AG04449 (cell line): ENCODE measurements around the gene TSGA10.
"Not testable (repeated sequence)": the region's sequence is repeated elsewhere in the genome, so short reads cannot be mapped to it uniquely, and the experiment has no call there.

ENCODE experiments used
- CTCF ChIA-PET: fragments of 350-600 bp; formaldehyde crosslinking; extraction: SDS; loops from one replicate; lab custom pipeline; 2021; ENCODE audit warnings: antibody characterized with exemption; lab: Yijun Ruan, JAX
- POLR2A ChIA-PET: fragments of 400-600, 350-600 bp; formaldehyde crosslinking; extraction: SDS; loops from one replicate; lab custom pipeline; 2020; ENCODE audit warnings: antibody characterized with exemption, inconsistent platforms; lab: Yijun Ruan, JAX
- DNase-seq: peaks from one replicate; pipeline ENCODE4 v3.0.0-alpha.2; 2010; ENCODE audit warnings: low read depth, low spot score
- H3K4me3 ChIP-seq: 2 replicates; pipeline ENCODE4 v1.5.1; 2011; ENCODE audit warnings: low read depth, mild to moderate bottlenecking, control low read depth, low read length
- TF ChIP-seq, protein P1 (sequence below): IDR thresholded peaks from one replicate; pipeline ENCODE4 v1.5.1; 2011; ENCODE audit warnings: mild to moderate bottlenecking, moderate library complexity, low read length, control low read depth, inconsistent platforms; ENCODE audit not compliant: insufficient read depth; ENCODE audit errors: missing control alignments

The TSGA10 gene, protein sequence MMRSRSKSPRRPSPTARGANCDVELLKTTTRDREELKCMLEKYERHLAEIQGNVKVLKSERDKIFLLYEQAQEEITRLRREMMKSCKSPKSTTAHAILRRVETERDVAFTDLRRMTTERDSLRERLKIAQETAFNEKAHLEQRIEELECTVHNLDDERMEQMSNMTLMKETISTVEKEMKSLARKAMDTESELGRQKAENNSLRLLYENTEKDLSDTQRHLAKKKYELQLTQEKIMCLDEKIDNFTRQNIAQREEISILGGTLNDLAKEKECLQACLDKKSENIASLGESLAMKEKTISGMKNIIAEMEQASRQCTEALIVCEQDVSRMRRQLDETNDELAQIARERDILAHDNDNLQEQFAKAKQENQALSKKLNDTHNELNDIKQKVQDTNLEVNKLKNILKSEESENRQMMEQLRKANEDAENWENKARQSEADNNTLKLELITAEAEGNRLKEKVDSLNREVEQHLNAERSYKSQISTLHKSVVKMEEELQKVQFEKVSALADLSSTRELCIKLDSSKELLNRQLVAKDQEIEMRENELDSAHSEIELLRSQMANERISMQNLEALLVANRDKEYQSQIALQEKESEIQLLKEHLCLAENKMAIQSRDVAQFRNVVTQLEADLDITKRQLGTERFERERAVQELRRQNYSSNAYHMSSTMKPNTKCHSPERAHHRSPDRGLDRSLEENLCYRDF

DNA sequence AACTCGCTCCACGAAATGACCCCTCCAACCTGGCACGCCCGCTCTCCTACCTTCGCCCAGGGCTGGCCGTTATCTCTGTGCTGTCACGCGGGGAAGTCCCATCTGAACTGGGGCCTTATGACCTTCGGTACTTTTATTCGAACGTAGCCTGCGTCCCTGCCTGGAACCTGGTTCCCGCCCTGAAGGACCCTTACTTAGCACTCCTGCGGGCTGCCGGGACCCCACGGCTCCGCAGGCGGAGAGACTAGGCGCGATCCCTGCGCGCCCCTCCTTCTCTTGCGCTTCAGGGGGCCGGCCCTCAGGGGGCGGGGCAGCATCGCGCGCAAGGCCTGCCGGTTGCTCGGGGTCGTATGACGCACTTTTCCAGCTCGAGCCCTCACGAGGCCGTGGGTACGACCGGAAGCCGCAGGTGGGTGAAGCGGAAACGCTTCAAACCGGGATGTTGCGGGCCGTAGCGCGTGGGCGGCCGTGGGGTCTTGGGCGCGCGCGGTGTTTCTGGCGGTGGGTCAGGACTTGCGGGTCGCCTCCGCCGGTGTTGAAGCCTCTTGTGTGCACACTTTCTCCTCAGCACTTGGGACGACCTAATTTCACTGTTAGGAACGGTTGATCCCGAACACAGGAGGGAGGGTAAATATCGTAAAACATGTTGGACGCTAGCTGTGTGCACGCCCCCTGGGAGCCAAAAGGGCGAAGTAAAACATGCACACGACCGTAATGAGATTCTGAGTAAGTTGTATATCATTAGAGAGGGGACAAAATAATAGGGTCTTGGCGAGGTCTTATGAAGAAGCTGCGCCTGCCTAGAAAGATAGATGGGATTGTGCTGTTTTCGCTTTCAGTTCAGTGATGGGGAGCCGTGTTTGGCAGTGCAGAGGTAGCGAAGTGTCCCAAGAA is at the start of gene TSGA10, which contains the start of gene LIPT1:
TSGA10 (minus strand) TSS at position 300 of the 894 bp plus-strand sequence. CDS start 45,503 bp downstream, outside the sequence.
LIPT1 (plus strand) TSS at position 325 of the 894 bp plus-strand sequence. CDS start 6,991 bp downstream, outside the sequence.
- TF ChIP-seq, protein P1, sequence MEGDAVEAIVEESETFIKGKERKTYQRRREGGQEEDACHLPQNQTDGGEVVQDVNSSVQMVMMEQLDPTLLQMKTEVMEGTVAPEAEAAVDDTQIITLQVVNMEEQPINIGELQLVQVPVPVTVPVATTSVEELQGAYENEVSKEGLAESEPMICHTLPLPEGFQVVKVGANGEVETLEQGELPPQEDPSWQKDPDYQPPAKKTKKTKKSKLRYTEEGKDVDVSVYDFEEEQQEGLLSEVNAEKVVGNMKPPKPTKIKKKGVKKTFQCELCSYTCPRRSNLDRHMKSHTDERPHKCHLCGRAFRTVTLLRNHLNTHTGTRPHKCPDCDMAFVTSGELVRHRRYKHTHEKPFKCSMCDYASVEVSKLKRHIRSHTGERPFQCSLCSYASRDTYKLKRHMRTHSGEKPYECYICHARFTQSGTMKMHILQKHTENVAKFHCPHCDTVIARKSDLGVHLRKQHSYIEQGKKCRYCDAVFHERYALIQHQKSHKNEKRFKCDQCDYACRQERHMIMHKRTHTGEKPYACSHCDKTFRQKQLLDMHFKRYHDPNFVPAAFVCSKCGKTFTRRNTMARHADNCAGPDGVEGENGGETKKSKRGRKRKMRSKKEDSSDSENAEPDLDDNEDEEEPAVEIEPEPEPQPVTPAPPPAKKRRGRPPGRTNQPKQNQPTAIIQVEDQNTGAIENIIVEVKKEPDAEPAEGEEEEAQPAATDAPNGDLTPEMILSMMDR = peak; percentile 9
- peak; percentile 29 for DNase-seq
- POLR2A ChIA-PET = interaction anchor here (1.3 kb wide), 1 partner anchor 12 kb away, joined by 3 read pairs; no protein-coding TSS in a partner anchor
- CTCF ChIA-PET = interaction anchor here (0.8 to 1.4 kb wide), 3 partner anchors 25 to 506 kb away, joined by 3 to 4 read pairs (median 3); partner anchors contain the start of gene EIF5B
- H3K4me3 ChIP-seq = peak within 1 kb of the TSS; percentile 84

DNA sequence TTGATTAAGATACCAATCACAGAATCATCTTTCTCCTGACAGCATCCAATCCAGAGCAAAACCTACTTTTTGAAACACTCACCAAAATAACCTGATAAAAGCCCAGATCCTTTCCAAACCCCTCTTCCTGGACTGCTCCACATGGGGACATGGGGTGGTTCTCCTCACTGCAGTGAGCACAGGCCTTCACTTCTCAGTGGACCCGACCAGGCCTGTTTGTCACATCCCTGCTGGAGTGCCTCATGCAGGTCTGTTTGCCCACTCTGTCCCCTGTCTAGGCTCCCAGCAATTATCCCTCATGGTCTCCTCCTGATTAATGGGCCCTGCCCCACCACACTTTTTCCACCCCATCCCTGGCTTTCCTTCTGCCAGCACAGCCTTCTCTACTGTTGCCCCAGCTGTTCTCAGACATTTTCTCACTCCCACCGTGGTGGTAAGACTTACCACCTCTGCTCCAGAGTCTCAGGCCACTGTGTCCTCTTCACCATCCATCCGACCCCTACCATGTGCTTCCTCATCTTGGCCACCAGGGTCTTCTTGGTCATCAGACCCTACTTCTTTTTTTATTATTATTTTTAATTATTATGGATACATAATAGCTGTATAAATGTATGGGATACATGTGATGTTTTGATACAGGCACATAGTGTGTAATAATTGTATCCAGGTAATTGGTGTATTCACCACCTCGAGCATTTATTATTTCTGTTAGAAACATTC is 47.4 kb upstream of the TSGA10 start:
- ChIA-PET CTCF (interaction anchor here (1.2 kb wide), 1 partner anchor 18 kb away, joined by 3 read pairs; no protein-coding TSS in a partner anchor), POLR2A (no interaction called here)
- no peak for DNase-seq
- TF ChIP-seq, protein P1 = no peak
- no peak overlapping the region for H3K4me3 ChIP-seq

DNA sequence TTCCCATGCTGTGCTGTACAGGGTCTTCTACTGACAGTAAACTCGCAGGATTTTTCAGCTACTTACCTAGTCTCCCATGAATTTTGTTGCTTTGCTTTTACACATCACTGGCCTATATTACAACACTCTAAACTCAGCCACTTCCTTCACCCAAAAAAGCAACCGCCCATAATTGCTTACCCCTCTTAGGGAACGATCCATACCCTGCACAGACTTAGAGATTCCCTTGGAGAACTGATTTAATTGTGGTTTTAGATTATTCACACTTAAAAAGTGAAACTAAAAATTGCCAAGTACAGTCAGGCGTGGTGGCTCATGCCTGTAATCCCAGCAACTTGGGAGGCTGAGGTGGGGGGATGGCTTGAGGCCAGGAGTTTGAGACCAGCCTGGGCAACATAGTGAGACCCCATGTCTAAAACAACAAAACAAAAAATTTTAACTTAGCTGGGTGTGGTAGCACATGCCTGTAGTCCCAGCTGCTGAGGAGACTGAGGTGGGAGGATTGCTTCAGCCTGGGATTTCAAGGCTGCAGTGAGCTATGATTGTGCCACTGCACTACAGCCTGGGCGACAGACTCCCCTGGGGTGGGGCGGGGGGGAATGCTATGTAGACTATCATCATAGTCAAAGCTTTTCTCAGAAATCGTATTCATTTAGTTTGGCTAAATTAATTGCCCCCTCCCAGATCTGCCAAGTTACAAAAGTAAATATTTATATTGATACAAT is 45.5 kb upstream of the TSGA10 start:
- ChIA-PET POLR2A (no interaction called here), CTCF (no interaction called here)
- DNase-seq = no peak
- TF ChIP-seq, protein P1 = no peak
- H3K4me3 ChIP-seq = no peak overlapping the region

DNA sequence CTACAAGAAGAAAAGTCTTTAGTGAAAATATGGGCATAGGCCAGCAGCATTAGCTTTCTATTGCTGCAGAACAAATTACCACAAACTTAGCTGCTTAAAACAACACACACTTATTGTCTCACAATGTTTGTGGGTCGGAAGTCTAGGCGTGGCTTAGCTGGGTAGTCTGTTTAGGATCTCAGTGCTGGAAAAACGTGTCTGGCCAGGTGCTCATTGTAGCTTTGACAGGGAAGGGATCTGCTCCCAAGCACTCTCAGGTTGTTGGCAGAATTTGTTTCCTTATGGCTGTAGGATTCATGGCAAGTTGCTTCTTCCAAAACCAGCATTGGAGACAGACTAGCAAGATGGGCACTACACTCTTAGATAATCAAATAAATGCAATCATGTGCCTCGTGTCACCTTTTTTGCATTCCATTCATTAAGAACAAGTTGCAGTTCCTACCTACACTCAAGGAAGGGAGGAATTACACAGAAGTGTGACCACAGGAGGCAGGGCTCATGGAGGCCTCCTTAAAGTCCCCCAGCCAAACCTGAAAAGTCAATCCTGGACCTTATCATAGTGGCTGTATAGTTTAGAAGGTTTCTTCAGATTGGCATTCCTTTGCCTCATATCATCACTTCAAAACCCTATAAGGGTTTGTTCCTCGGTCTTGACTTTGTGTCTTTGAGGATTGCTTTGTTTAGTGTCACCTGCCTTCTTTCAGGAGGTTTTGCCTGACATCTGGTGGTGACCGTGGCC is 43.5 kb upstream of the TSGA10 start:
- DNase-seq = no peak
- CTCF ChIA-PET = interaction anchor here (1.4 to 1.5 kb wide), 2 partner anchors 13 to 16 kb away, joined by 3 read pairs; no protein-coding TSS in a partner anchor
- H3K4me3 ChIP-seq = no peak overlapping the region
- POLR2A ChIA-PET = no interaction called here
- TF ChIP-seq, protein P1 = no peak

DNA sequence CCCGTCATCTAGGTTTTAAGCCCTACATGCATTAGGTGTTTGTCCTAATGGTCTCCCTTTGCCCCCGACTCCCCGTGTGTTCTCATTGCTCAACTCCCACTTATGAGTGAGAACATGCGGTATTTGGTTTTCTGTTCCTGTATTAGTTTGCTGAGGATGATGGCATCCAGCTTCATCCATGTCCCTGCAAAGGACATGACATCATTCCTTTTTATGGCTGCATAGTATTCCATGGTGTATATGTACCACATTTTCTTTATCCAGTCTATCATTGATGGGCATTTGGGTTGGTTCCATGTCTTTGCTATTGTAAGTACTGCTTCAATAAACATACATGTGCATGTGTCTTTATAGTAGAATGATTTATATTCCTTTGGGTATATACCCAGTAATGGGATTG is 37.6 kb upstream of the TSGA10 start:
- DNase-seq, CTCF ChIA-PET, H3K4me3 ChIP-seq: not testable (repeated sequence)
- POLR2A ChIA-PET = interaction anchor here (1.0 kb wide), 1 partner anchor 12 kb away, joined by 3 read pairs; no protein-coding TSS in a partner anchor
